ENCODE data around the gene NAT8L. TPM values are rescaled to one million over a fixed set of nuclear protein-coding genes. Genes with fewer than 3 reads are reported as not detected.

The NAT8L gene
- total and polyA plus RNA-seq, 8 donors: 0.23 to 7.3 (median 4.5) TPM

- H3K4me1 ChIP-seq: no peaks in the 10 kb centered on the region
- TF ChIP-seq, protein P1, sequence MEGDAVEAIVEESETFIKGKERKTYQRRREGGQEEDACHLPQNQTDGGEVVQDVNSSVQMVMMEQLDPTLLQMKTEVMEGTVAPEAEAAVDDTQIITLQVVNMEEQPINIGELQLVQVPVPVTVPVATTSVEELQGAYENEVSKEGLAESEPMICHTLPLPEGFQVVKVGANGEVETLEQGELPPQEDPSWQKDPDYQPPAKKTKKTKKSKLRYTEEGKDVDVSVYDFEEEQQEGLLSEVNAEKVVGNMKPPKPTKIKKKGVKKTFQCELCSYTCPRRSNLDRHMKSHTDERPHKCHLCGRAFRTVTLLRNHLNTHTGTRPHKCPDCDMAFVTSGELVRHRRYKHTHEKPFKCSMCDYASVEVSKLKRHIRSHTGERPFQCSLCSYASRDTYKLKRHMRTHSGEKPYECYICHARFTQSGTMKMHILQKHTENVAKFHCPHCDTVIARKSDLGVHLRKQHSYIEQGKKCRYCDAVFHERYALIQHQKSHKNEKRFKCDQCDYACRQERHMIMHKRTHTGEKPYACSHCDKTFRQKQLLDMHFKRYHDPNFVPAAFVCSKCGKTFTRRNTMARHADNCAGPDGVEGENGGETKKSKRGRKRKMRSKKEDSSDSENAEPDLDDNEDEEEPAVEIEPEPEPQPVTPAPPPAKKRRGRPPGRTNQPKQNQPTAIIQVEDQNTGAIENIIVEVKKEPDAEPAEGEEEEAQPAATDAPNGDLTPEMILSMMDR (IDR thresholded peaks at IDR 0.05): no peak
- no peak overlapping the region for H3K4me3 ChIP-seq
- DNase-seq: peak in 1 of 4 donors; percentile 36
- ATAC-seq: no peak
- intact Hi-C loops (cut with DNase I): no loop called here
- H3K27me3 ChIP-seq: no peaks in the 10 kb centered on the region
- H3K27ac ChIP-seq: no peak overlapping the region
- H3K36me3 ChIP-seq: no peaks in the 10 kb centered on the region
- no peaks in the 10 kb centered on the region for H3K9me3 ChIP-seq
Measured at GRCh38 chr4:2081540-2081939, 22.4 kb downstream of the NAT8L start.

- no peak overlapping the region for H3K4me3 ChIP-seq
- no peaks in the 10 kb centered on the region for H3K9me3 ChIP-seq
- TF ChIP-seq, protein P1 (IDR thresholded peaks at IDR 0.05): no peak
- no peaks in the 10 kb centered on the region for H3K4me1 ChIP-seq
- H3K36me3 ChIP-seq: no peaks in the 10 kb centered on the region
- intact Hi-C loops (cut with DNase I): no loop called here
- H3K27ac ChIP-seq: no peak overlapping the region
- no peaks in the 10 kb centered on the region for H3K27me3 ChIP-seq
- DNase-seq (no peak), ATAC-seq (no peak)
Measured at GRCh38 chr4:2082118-2082517, 23.0 kb downstream of the NAT8L start.

GRCh38 chr4:2082627-2083026 lies 23.5 kb downstream of the NAT8L start:
- ATAC-seq (no peak), DNase-seq (no peak)
- TF ChIP-seq, protein P1 (IDR thresholded peaks at IDR 0.05): no peak
- no peaks in the 10 kb centered on the region for H3K9me3 ChIP-seq
- H3K4me3 ChIP-seq: no peak overlapping the region
- no peaks in the 10 kb centered on the region for H3K27me3 ChIP-seq
- H3K36me3 ChIP-seq: no peaks in the 10 kb centered on the region
- intact Hi-C loops (cut with DNase I): no loop called here
- H3K4me1 ChIP-seq: no peaks in the 10 kb centered on the region
- H3K27ac ChIP-seq: no peak overlapping the region

DNA sequence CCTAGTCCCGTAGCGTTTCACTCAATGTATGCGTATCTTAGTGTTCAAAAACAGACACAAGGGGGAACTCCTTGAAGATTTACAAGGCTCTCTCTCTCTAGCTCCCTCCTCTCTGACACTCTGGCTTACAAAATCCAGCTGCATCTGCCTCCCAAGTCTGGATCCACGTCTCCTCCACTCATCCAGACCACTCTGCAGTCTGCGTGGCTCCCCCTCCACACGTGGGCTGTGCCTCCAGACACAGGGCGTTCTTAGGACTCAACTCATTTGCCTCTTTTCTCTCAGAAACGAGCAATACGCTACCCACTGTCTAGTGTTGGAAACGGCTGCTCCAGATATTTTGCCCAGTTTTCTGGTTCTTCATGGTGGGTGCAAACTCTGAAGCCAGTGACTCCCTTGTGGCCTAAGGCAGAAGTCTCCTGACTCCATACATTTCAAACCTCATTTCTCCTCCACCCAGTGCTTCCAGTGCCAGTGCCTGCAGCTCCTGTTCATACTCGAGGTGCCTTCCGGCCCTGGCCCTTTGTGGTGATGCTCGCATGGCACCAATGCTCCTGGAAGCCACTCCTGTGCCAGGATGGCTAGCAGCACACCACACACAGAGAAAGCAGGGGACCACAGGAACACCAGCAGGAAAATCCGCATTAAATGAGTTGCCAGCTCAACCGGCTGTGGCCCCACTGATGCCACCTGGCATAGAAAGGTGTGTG lies 24.1 kb downstream of the NAT8L start:
- ATAC-seq: no peak
- H3K27ac ChIP-seq: no peak overlapping the region
- H3K4me1 ChIP-seq: no peaks in the 10 kb centered on the region
- DNase-seq: peak in 1 of 4 donors; percentile 46
- no peaks in the 10 kb centered on the region for H3K36me3 ChIP-seq
- intact Hi-C loops (cut with DNase I): no loop called here
- no peaks in the 10 kb centered on the region for H3K27me3 ChIP-seq
- H3K4me3 ChIP-seq: no peak overlapping the region
- no peaks in the 10 kb centered on the region for H3K9me3 ChIP-seq
- TF ChIP-seq, protein P1 (IDR thresholded peaks at IDR 0.05): no peak

- H3K4me1 ChIP-seq: no peaks in the 10 kb centered on the region
- TF ChIP-seq, protein P1 (IDR thresholded peaks at IDR 0.05): no peak
- ATAC-seq (no peak), DNase-seq (peak in 1 of 4 donors; percentile 42)
- no peak overlapping the region for H3K27ac ChIP-seq
- H3K27me3 ChIP-seq: no peaks in the 10 kb centered on the region
- intact Hi-C loops (cut with DNase I): no loop called here
- H3K36me3 ChIP-seq: no peaks in the 10 kb centered on the region
- no peaks in the 10 kb centered on the region for H3K9me3 ChIP-seq
- H3K4me3 ChIP-seq: no peak overlapping the region
Measured at GRCh38 chr4:2083826-2084160, 24.7 kb downstream of the NAT8L start.

Data from left lung (tissue), 10 donors.